HG03565 (cell line): ENCODE data around the gene SLC6A12.

Experiments used
- ATAC-seq: cut with Tn5 transposase; IDR thresholded peaks from one replicate; pipeline ENCODE4 v1.9.1; 2021; ENCODE audit warnings: mild to moderate bottlenecking, moderate library complexity; ENCODE audit not compliant: unreplicated experiment

The SLC6A12 gene

GRCh38 chr12:145369-145960 is 68.5 kb downstream of the SLC6A12 start:
- ATAC-seq: no peak

DNA sequence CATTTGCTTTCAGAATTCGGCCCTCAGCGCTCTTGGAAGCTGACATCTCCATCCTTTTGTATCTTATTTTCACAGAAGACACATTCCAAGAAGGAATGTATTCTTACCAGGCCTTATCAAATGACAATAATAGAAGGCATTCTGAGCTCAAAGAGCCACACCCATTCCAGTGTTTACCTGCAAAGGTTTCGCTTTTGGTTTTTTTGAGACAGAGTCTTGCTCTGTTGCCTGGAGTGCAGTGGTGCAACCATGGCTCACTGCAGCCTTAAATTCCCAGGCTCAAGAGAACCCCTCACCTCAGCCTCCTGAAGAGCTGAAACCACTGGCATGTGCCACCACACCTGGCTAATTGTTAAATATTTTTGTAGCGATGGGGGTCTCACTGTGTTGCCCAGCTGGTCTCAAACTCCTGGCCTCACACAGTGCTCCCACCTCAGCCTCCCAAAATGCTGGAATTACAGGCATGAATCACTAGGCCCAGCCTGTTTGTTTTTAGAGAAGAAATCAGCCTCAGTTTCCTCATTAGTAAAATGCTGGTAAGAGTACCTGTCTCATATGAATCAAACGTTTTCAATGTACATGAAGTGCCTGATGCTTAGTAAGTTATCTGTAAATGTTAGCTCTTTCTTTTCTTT is 69.2 kb downstream of the SLC6A12 start:
- no peak for ATAC-seq

- no peak for ATAC-seq
Measured at GRCh38 chr12:143964-144649, 69.8 kb downstream of the SLC6A12 start.

DNA sequence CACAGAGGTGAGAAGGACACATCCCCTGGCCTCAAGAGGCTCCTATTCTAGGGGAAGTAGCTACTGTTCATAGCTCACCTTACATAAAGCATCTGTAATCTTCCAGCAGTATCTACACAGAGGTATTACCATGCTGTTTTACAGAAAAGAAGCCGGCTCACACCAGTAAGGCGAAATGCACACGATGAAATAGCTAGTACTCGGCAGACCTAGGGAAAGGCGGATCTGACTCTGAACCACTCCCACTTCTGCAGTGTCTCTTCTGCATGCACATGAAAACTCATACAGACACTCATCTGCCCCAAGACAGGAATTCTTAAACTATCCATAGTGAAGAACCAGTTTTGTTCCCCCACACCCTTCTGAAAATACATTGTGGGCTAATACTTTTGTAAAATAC is 73.8 kb downstream of the SLC6A12 start:
- no peak for ATAC-seq
